SKM-1 (cell line): Measurements from ENCODE around the gene INF2.

Source experiments
- DNase-seq: peaks from one replicate; lab custom pipeline; 2025; ENCODE audit not compliant: unreplicated experiment; lab: John Stamatoyannopoulos, UW

The INF2 gene

DNA sequence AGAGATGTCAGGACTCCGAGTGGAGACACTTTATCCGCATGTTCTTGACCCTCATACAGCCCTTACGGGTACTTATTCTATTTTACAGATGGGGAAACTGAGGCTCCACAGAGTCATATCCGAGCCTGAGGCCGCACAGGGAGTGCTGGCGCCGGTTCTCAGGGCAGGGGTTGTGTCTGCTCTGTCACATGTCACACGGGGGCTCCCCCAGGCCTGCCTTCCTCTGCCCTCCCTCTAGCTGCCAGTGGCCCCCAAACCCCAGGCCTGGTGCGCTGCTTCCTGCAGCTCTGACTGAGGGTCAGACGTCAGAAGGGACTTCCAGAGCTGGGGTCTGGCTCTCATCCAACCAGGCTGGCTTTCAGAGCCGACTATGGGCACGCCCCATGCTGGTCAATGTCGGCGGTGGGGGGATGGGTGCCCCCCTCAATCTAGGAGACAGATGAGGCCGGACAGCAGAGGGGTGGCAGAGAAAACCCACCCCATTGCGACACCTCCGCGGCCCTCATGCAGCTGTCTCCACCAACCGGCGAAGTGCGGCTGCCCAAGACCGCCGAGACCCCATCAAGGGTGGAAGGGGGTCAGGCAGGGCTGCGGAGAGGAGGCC is 811 bp upstream of the INF2 start:
- DNase-seq: no peak

DNA sequence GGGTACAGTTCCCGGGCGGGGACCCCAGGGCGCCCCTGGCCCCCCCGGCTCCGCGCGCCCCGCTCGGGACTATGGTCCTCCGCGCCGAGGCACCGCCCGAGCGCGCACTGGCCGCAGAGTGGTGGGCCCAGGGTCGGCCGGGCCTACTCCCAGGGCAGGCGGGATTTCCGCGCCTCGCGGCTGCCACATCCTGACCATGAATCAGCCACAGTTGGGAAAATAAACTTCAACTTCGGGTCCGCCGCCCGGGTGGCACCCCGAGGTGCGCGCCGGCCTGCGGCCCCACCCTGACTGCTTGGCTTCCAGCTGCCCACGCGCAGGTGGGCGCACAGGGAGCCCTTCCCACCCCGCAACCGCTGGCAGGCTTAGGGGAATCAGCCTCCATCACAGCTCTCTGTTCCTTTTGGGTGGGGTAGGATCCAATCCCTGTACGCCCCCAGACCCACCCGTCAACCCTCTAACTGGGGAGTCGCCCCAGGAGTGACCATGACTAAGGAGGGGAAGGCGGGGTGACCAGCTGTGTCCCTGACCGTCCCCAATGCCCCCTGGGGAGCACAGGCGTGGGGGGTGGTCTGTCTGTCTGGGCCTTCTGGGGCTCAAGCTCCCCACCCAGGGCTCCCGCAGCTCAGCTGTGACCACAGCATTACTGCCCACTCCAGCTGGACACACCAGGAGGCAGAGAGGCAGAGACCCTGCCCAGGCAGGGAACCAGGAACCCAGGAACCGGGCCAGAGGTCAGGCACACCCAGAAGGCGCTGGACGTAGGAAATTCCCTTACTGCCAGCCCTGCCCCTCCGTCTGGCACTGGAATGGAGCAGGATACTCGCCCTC is 678 bp downstream of the INF2 start:
- no peak for DNase-seq

DNA sequence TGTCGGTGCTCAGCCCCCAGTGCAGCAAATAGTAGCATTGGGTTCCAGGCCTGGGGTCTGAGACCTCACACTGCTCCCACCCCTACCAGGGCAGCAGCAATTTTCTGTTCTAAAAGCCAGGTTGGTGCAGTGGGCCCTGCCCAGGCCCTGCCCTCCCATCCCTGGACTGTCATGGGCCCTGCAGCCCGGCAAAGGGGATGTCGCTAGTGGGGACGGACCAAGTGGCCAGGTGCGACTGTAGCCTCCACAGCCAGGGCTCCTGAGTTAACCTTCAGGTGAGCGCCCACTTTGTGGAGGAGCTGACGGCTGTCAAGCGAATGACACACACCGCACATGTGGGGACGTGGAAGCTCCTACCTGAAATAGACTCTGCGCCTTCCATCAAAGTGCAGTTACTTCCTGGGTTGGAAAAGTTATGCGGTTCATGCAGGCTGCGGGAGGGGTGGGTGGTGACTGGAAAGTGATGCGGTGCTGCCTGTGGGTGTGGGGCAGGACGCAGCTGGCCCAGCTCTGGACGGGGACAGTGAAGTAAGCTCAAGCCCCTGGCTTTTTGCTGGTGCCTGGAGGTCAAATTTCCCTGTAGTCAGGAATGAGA is 1.5 kb downstream of the INF2 start:
- no peak for DNase-seq

DNA sequence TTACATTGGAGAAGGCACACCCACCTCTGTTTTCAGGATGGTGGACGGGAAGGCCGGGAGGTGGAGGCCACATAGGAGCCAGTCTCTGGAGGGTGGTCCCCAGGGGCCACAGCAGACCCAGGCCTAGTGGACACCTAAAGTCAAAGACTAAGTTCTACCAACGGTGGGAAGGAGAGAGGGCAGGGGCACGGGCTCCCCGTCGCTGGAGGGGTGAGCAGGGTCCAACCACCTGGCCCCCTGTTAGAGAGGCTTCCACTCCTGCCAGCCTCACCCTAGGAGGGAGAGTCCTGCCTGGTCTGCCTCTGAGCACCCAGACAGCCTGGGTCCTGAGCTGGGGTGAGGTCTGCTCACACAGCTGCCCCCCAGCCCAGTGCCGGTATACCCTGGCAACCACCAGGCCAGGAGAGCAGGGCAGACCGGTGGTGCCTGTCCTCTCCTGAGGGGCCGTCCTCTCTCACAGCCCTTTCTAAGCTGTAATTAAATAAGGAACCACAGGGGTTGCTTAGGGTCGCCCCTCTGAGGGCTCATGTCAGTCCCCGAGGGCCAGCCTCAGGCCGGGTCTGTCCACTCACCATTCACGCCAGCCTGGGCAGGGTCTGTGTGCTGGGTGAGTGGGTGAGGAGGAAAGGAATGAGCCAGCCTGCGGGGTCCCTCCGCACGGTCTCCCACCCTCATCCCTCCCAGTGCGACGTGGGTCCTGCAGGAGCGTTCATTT is 2.3 kb downstream of the INF2 start:
- no peak for DNase-seq

DNA sequence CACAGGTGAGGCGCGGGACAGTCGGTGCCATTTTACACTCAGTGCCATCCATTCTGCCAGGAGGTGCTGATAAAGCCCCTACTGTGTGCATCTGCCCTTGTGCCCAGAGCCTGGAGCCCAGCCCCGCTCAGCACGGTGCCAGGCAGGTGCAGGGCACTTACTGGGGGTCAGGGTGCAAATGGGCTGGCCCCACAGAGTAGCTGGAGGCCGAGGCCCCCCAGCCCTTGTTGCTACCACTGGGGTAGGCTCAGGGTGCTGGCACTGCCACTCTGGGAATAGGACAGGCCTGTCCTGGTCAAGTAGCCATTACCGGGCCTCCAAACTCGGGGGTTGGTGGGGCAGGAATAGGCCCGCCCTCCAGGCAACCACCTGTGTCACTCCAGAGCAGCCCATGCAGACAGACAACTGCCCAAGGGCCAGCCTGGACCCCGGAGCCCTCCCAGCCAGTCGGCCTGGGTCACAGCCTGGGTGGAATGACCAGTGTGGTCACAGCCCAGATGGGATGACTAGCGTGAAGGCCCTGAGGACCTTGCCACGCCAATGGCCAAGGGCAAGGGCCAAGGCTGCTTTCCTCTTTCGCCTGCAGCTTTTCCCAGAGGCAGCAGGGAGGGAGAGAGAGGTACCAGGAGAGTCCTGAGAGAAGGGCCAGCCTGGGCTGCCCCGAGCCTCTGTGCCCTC is 3.0 kb downstream of the INF2 start:
- DNase-seq: no peak

DNA sequence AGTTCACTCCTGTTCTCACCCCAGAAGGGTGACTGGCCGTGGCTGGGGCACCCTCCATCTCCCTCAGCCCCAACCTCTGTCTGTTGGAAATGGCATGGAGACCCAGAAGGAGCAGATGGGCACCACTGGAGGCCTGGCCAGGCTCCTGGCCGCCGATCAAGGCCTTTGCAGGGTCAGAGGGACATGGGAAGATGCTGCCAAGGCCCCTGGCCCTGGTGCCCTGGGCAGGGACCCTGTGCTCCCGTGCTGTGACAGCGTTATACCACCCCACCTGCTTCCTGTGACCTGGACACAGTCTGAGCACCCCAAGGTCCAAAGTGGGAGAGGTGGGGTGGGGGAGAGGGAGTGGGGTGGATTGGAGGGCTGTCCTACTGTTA is 3.5 kb downstream of the INF2 start:
- DNase-seq: no peak

DNA sequence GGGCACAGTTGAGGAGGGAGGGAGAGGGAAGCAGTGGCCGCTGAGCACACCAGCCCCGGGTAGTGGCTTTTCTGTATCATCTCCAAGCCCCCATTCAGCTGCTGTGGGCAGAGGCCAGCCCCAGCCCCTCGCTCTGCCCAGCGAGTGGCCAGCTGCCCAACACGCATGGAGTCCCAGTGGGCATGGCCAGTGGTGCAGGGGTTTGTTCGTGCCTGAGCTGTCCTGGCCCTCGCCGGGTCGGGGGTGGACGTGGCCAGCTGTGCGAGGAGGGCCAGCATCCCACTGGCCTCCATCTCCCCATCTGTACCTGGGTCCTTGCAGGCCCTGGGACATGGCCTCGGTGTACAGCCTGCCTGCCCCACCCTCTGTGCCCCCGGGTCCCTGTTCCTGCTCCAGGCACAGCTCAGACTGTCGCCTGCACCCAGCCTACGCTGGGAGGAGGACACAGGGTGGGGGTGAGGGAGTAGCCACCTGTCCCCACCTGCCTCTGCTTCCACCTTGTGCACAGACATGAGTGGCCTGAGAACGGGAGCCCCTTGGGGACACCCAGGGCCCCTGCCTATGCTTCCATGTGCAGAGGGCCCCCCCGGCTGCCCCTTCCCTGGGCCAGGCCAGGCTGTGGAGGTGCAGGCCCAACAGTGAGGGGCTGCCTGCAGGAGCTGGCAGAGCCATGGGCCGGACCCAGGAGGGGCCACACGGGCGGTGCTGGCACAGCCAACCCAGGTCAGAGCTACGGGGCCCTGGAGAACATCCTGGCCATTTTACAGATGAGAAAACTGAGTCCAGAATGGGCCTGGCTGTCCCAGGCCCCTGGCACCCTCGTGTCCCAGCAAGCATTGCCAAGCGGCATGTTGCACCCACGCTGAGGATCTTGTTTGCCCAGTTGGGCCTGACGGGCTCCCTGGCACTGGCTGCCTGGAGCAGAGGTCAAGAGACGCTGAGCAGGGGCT is 4.3 kb downstream of the INF2 start:
- DNase-seq: no peak

DNA sequence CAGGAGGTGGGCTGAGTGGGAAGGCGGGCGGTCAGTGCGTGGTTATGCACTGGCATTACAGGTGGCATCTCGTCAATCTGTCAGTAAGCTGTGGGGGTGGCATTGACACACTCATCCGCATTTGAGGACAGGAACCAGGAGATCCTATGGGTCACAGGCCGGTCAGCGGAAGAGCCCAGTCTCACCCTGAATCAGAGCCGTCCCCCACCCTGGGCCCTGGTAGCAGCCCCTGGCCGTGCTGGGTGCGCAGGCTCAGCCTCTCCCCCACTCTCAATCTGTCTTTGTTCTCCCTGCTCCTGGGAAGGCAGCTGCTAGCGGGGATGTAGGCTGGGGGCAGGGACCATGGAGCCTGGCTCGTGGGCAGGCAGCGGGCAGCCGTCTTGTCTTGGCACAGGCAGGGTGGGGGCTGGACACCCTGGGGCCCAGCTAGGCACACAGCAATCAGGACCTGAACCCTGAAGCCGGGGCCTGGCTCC is 5.1 kb downstream of the INF2 start:
- DNase-seq: no peak

DNA sequence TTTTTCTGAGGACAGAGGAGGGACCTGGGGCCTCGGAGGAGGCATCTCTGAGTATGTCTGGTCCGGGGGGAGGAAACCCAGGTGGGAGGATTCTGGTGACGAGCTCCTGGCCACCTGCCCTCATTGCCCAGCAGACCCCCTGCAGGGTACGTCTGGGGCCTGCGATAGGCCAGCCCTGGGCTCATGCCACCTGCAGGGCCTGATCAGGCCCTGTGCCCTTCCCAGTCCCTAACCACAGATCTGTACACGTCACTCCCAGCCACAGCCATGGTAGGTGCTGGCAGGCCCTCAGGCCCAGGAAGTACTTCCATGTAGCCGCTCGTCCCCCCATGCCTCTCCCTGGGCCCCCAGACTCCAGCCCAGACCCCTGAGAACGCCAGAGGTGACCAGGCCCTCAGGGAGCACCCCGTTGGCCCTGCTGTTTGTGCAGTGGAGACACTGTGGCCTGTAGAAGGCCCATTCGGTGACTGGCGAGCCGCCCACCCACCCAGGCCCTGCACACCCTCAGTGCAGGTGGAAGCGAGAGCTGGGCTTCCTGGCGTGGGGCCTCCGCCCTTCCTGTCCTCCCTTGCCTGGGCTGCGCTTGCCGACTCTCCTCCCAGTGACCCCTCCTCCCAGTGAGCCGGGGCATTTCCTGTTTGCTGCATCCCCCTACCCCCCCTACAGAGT is 5.7 kb downstream of the INF2 start:
- no peak for DNase-seq

DNA sequence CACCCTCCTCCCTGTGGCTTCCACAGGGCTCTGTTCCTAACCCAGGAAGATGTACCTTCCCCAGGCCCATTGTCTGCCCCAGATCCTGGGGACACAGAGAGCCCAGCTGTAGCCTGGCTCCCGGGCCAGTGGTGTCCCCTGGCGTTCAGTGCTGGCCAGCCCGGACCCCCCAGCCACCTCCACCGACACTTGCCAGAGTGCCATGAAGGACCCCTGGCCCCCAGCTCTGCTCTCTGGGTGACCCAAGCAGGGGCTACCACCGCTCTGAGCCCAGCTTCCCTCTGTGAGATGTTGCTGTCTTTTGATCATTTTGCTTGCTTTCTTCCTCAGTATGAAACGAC is 6.2 kb downstream of the INF2 start:
- DNase-seq: no peak

DNA sequence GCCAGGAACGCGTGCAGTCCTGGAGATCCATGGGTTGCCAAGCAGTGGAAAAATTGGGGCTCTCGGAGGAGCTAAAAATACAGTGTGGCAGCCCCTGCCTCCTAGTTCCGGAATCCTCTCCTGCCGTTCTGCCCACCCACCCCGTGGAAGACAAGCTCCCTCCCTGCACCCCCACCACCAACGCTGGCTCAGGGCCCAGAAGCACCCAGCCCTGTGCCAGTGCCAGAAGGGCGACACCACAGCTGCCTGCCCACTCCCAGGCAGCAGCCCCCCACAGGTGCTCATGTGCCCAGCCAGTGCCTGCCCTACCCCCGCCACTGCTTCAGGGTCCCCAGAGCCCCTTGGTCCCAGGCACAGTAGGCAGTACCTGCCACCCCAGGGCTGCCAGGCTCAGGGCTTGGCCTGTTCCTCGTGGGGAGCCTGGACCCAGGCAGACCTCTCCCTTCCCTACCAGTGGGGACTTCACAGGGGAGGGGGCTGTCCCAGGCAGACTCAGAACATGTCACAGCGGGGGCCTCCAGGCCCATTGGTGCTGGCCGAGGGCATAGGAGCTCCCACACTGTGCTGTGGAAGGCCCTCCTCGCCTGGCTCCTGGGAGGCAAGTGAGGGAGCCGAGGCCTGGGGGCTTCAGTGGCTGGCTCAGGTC is 7.4 kb downstream of the INF2 start:
- DNase-seq: no peak

DNA sequence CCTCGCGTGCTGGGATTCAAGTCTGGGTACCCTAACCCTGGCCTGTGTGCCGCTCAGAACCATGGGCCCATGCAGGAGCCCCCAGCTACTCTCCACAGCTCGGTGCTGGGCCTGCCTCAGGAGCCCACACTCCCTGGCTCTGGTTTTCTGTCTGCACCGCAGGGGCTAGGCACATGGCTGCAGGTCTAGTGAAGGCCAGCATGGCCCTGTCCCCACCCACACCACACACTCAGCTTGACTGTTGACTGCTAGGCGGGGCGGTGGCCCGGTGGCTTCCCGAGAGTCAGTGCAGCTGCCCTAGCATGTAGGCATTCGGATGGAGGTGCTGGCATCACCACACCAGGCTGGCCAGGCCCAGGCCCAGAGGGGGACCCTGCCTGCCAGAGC is 7.9 kb downstream of the INF2 start:
- no peak for DNase-seq

DNA sequence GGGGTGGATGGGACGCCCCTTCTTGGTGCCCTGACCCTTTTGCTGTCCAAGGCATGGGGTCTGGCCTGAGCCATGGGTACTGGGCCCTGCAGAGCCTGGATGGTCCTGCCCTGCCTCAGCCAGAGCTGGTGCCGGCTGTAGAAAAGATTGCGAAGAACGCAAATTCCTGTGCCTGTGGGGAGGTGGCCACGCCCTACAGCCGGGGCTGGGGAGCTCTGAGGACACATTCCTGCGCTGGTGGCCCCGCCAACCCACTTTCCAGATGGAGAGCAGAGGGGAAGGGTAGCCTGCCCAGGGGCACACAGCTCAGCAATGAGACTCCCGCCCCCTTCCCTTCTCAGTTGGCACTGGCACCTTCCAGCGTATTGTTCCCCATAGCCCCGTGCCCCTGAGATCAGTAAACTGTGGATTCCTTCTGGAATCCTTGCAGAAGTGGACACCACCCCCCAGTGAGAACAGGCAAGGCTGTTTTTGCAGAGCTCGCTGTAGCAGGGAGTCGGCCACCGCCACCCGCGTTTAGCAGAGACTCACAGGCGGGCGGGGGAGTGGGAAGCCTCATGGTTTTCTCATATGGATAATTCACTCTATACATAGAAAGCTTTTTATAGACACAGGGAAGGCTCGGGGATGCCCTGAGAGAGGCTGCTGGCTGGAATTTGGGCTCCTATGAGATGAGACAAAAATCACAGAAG is 8.6 kb downstream of the INF2 start:
- no peak for DNase-seq

DNA sequence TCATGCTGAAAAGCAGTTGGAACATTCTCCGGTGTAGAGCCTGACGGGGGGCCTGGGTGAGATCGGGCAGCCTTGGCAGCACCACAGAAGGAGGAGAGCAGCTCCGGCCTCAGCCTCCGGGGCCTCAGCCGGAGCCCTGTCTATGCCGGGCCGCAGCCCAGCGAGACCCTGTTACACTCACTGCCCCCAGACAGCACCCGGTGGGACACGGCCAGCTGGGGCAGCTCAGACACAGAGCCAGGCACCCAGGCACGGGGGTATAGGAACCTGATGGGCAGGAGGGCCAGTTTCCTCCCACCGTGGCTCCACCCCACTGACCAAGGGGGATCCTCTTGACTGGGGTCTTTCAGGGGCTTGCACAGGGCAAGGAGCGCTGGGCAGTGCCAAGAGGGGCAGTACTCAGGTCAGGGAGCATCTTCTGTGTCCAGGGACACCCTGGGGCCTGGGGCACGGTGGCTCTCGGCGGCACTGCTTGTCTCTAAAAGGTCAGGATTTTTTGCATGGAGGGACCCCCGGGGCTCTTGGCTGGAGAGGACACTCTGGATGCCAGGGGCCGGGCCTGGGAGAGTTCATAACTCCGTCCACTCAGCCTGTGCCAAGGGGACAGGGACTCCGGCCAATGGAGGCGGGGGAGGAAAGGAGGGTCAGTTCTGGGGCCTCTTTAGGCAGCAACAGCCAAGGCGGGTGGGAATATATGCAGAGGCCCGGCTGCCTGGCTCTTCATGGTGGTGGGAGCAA is 9.4 kb downstream of the INF2 start:
- DNase-seq: no peak

DNA sequence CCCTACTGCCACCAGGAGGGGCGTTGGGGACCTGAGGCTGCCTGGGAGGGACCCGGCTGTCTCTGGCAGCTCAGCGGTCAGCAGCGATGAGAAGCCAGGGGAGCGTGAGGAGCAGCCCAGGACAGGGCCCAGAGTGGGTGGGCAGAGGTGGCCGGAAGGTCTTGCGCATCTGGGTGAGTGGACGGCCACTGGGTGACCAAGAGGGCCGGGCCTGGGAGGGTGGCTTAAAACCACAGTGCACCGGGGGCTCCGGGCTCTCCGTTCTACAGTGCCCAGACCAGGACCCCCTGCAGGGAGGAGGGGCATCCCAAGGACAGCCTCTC is 10.0 kb downstream of the INF2 start:
- no peak for DNase-seq

DNA sequence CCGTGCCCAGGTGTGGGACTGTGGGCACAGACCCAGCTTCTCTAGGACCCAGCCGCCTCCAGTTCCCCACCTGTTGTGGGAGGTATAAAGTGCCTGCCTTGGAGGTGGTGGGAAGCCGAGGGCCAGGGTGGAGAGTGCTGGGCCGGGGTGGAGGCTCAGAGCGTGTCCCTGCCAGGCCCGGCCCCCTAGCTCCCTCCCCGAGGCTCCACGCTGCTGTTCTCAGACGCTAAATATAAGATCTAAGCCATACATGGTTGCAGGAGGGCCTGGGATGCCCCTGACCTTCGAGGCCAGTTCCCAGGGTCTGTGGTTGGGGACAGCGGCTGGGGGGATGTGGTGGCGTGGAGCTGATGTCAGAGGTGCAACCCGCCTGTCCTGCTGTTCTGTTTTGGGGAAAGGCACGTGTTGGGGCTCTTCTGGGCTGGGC is 10.8 kb downstream of the INF2 start:
- DNase-seq: no peak

DNA sequence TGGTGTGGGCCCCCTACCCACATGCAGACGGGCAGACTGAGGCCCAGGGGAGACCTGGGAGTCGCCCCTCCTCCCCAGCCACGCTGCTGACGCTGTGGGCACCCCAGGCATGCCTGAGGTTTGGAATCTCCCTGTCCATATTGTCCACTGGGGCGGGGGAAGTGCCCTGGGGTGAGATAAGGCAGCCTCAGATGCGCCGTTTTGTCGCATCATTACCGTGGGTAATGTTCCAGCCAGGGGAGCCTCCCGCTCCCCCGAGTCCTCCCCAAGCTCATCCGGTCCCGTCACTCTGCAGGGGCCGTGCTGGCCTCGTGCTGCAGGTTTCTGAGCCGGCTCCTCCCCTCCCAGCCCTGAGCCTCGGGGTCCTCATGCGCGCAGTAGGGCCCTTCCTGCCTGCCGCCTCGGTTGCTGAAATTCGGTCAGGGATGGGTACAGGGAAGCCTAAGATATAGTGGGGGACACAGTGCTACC is 11.4 kb downstream of the INF2 start:
- no peak for DNase-seq
